ENCODE data around the gene LIN28B.
"Not testable (repeated sequence)": the region's sequence is repeated elsewhere in the genome, so short reads cannot be mapped to it uniquely, and the experiment has no call there.

The LIN28B gene

DNA sequence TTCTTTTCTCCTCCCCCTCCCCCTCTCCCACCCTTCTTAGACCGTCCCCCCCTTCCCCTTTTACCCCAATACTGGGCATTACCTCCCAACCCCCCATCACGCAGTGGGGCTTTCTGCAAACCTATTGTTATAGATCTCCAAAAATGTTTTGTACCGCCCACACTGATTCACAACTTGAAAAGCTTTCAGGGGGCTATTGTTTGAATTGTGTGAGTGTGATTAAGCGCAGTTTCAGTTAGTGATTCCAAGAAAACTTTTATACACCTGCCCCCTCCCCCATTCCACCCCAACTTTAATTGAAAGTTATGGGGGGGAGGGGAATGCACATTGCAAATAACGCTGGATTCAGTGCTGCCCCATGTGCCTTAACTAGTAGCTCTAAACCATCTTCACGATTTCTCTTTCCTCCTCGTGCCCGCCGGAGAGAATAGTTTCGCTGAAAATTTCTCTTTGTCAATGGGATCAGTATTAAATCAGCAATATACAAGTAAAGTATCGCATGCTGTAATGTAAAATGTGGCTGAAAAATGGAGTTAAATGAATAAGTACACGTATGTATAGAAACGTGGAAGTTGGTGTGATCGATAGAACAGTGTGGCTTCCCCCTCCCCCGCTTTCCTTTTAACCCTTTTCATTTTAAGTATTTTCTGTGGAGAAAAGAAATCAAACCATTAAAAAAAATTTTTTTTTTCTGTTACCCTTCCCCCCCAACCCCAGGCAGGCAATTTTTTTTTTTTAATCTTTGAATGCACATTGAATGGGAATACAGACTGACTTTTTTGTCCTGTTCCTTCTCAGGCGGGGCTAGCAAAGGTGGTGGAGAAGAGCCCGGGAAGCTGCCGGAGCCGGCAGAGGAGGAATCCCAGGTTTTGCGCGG, 632 bp downstream of the LIN28B start:
- DNase-seq (ENCODE audit: low spot score) = no peak

DNA sequence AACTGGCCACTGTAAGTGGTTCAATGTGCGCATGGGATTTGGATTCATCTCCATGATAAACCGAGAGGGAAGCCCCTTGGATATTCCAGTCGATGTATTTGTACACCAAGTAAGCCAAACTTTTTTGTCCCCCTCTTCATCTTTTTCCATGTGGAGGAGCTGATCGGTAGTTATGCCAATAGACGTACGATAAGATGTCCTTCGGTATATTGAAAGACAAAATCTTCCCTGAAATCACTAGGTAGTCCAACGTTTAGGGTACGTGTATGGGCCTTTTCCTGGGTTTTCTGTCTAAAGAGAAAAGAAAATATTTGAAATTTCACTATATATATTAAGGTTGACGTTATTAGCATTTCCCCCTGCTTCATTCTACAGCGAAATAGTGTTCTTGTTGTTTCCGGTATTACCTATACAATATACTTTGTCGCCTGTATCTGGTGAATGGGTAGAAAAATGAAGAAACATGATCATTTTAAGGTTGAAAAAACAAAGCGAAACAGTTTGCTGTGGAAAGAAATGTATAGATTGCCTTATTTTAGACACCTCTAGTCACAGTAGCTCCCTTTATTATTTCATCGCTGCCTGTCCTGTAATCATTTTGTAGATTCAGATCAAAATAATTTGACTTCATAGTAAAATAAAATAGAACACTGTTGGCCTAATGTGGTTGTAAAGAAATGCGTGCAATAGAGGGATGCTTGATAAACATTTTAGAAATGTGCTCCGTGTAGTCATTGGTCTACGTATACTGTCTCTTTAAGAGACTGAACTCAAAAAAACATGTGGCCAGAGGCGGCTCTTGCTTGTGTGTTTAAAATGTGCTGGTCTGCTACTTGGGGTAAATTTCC, 1.5 kb downstream of the LIN28B start:
- DNase-seq (ENCODE audit: low spot score) = no peak

DNA sequence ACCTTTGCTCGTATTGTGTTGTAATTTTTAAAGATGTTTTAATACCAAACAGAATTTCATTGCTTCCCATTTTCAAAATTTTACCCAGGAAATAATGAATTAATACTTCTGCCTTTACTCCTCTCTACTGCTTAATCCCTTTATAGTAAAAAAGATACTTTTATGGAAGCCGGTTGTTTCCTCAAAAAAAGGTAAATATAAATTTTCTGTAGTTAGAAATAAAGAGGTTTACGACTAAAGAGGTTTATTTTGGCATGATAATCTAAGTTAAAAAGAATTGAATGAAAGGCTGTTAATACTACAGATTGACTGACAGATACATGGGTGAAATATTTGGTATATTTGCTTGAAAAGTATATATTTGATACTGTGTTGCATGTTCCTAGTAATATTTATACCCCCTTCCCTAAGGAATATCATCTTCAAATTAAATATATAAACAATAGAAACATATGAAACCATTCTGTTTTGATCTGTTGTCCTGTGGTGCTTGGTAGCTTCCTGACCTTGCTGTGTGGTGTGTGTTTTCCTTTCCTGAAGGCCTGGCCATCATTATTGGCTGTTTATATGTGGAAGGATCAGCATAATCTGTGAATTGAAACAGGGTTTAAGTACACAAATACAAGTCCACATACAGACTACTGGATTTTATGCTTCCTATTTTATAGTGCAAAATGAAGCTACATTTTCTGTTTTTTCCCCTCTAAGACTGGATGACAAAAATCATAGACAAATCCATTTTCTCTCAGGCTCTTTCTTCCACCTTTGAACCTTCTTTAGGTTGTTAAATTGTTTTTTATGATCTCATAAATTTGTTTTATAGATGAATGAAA, 2.3 kb downstream of the LIN28B start:
- no peak for DNase-seq (ENCODE audit: low spot score)

DNA sequence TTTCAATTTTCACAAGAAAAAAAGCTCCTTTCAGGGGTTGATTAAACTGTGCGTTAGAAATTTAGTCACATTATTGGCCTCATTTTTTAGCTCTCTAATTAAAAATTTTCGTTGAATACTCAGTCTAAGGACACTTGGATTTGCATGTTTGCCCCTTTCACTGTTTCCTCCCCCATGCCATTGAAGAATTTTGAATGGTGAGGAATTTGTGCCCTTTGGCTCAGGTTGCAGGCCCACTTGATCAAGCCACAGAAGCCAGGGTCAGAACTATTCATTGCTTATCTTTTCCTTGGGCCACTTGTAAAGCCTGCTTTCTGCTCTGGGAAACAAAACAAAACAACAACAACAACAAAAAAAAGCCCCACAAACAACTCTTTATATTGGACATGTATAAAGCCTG, 12.2 kb downstream of the LIN28B start:
- no peak for DNase-seq (ENCODE audit: low spot score)

DNA sequence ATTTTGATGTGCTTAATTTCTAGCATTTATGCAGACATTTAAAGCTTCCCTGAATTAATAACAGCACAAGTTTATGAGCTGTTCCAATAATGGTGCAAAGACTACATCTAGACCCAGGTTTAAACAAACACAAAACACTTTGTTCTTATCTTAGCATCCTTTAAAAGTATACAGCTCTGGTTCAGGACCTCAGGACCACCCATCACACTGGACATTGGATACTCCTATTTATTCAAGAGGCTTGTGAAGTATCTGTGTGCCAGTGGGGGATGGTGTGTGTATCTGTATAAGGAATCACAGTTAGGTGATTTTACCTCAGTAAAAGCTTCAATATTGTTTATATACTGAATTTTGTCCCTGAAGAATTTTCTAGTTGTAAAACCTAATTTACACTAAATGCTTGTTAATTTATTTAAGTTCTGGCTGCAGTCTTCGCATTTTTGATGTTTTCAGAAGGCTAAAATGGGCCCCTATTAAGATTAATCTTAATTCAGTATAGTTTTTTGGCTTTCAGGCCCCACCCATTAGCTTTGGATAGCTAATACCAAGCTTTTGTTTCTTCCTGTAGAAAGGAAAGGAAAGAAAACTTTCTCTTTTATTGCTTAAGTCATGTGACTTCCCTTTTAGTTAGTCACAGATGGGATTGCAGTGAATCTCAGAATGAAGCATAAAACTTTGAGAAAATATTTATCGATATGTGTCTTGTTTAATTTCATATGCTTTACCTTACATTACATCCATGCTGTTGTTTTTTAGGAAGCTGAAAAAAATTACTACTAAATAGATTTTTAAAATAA, 13.1 kb downstream of the LIN28B start:
- DNase-seq (ENCODE audit: low spot score) = no peak

DNA sequence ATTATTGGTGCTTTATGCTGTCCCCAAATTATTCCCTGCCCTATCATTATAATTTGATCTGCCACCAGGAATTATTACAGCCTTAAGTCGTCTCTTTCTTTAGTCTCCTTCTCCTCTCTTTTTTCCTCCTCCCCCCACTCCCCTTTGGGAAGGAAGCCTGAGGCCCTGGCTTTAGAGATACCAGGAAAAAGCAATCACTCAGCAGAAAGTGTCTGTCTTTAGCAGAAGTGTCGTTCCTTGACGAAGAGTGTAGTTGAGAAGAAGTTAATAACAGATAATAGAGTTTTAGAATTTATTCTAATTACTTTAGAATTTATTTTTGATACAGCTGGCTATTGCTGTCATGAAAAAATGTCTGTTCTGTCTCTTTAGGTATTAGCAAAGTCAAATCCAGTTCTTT, 16.5 kb downstream of the LIN28B start:
- no peak for DNase-seq (ENCODE audit: low spot score)

DNA sequence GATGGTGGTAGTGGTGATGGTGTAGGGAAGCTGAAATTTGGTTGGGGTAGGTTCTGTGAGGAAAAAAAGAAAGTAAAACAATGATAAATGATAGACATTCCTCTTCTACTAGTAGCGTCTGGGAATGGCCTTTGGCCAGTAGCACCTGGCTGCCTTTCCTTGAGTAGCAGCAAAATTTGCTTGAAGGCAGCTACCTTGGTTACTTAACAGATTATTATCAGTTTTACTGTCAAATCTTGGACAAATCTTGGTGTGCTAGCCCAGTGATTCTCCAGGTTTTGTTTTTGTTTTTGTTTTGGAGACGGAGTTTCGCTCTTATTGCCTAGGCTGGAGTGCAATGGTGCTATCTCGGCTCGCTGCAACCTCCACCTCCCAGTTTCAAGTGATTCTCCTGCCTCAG, 26.4 kb downstream of the LIN28B start:
- DNase-seq (ENCODE audit: low spot score) = no peak

DNA sequence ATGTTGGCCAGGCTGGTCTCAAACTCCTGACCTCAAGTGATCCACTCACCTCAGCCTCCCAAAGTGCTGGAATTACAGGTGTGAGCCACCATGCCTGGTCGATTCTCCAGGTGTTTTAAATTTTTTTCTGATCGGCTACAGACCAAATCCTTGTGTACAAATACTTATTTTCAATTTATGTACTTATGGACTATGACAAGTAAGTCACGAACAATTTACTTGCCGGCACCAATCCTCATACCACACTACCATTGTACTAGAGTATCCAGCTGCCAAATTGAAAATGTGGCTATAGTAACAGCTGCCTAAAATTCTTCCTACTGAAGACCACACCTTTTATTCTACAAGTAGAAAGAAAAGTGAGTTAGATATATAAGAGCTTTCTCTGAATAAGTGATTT, 26.9 kb downstream of the LIN28B start:
- DNase-seq (ENCODE audit: low spot score) = no peak

DNA sequence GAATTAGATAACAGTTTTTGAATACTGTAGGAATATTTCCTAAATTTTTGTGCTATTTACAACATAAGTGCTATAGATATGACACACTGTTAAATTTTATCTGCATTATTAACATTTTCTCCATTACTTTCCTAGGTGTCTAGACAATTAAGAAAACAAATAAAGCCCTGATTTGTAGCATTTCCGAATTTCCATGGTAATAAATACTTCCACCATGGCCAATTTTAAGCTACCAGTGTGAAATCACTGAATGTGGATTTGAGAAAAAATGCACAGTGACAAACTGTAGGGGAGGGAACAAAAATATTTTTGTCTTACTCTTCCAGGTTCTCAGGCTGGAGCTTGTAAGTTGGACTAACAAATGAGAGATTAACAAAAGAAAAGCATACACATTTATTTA, 27.9 kb downstream of the LIN28B start:
- DNase-seq (ENCODE audit: low spot score) = no peak

DNA sequence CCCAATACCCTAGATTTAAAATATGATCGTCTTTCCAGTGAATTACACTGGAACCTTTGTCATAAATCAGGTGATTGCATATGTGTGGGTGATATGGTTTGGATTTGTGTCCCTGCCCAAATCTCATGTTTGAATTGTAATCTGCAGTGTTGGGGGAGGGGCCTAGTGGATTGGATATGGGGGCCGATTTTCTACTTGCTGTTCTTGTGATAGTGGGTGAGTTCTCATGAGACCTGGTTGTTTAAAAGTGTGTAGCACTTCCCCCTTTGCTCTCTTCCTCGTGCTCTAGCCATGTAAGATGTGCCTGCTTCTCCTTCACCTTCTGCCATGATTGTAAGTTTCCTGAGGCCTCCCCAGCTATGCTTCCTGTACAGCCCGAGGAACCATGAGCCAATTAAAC, 29.0 kb downstream of the LIN28B start:
- not testable (repeated sequence) for DNase-seq (ENCODE audit: low spot score)

DNA sequence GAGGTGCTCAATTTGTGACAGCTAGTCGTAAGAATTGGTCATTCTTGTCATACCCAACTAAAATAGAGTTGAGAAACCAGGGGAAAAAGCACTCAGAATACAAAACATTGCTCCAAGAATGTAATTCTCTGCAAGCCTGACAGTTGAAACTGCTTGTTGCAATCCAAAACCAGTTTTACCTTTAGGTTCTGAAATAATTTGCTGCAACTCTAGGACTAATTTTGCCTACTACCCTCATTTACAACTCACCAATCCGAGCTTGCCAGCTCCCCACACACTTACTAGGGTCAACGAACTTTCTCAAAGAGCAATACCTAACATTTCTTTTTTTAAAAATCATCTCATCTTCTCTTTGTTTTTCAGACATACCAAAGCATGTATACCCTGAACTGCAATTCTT, 29.7 kb downstream of the LIN28B start:
- no peak for DNase-seq (ENCODE audit: low spot score)

DNA sequence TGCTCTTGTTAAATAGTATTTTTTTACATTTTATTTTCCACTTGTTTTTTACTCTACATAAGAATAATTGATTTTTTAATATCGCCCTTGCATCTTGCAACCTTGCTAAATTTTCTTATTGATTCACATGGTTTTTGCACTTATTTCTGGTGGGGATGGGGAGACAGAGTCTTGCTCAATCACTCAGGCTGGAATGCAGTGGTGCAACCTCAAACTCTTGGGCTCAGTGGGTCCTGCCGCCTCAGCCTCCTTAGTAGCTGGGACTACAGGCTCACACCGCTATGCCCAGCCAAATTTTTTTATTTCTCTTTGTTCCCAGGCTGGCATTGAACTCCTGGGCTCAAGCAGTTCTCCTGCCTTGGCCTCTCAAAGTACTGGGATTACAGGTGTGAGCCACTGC, 30.3 kb downstream of the LIN28B start:
- DNase-seq (ENCODE audit: low spot score) = no peak

DNA sequence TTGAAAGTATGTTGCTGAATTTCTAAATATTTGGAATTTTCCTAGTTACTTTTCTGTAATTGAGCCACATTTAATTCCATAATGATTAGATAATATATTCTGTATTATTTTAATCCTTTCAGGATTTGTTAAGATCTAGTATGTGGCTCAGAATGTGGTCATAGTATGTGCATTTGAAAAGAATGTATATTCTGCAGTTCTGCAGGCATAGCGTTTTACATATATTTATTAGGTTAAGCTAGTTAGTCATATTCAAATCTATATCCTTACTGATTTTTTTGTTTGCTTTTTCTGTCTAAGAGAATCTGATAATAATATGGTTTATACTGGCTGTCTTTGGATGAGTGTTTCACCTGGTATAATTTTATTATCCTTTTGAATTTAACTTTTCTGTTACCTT, 33.2 kb downstream of the LIN28B start:
- DNase-seq (ENCODE audit: low spot score) = no peak

DNA sequence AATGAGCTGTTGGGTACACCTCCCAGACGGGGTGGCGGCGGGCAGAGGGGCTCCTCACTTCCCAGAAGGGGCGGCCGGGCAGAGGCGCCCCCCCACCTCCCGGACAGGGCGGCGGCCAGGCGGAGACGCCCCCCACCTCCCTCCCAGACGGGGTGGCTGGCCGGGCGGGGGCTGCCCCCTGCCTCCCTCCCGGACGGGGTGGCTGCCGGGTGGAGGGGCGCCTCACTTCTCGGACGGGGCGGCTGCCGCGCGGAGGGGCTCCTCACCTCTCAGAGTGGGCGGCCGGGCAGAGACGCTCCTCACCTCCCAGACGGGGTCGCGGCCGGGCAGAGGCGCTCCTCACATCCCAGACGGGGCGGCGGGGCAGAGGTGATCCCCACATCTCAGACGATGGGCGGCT, 34.2 kb downstream of the LIN28B start:
- not testable (repeated sequence) for DNase-seq (ENCODE audit: low spot score)

DNA sequence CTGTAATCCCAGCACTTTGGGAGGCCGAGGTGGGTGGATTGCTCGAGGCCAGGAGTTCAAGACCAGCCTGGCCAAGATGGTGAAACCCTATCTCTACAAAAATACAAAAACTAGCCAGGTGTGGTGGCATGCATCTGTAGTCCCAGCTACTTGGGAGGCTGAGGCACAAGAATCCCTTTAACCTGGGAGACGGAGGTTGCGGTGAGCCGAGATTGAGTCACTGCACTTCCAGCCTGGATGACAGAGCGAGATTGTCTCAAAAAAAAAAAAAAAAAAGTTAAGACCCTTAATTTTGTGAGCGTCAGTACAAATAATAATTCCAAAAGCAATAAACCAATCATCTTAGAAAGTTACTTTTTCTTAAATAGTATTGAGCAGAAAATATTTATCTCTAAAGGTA, 36.7 kb downstream of the LIN28B start:
- not testable (repeated sequence) for DNase-seq (ENCODE audit: low spot score)

DNA sequence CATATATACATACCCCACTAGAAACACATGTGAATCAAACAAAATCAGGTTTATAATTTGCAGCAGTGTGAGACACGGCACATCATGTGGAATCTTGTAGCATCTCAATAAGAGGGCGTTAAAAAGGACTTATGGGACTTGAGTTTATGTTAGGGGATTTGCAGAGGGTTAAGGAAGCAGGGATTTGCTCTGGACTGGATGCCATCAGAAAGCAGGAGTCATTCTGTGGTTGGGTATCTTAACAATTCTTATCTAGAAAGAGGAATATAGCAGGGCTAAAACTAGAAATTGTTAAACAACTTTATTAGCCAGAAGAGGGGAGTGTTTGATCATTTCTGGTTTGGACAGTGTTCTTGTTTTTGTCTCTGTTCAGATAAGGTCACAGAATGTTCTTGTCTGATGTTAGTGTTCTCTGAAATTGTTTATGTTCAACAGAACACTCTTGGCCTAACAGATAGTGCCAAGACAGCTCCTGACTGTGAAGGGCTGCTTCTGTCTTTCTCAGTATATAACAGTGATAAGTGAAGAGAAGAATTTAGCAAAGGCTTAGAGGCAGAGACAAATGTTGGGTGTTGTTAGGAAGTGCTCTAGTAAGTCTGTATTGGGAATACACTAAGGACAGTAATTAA, 39.2 kb downstream of the LIN28B start:
- no peak for DNase-seq (ENCODE audit: low spot score)

DNA sequence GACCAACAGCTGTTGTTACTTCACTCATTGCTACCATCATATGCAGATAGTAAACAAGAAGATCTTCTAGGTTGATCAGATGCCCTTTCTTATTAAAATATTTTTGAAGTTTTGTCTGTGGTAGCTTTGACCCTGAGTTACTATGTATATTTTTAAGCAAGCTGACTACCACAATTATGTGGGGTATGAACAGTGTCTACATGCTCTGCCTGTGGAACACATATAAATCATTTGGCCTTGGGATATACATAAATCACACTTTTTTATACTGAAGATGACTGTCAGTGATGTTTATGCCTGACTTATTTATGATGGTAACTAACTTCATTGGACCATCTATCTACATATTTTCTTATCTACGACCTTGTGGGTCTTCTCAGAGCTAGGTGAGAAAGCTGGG, 44.2 kb downstream of the LIN28B start:
- DNase-seq (ENCODE audit: low spot score) = no peak

DNA sequence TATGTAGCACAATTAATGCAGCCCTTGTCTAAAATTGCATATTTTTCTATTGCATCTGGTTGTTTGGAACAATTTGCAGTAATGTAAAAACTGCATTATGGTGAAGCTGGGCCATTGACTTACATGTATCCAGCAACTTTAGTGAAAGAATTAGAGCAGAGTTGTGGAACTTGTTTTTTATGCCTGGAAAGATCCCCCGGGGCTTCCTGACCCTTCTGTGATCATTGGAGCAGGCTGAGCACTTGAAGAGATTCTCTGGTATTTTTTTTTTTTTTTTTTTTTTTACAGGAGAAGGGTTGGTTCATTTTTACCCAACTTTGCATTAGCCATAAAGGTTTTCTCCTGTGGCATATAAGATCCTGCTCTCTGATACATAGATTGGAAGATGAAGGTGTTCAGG, 45.0 kb downstream of the LIN28B start:
- no peak for DNase-seq (ENCODE audit: low spot score)

DNA sequence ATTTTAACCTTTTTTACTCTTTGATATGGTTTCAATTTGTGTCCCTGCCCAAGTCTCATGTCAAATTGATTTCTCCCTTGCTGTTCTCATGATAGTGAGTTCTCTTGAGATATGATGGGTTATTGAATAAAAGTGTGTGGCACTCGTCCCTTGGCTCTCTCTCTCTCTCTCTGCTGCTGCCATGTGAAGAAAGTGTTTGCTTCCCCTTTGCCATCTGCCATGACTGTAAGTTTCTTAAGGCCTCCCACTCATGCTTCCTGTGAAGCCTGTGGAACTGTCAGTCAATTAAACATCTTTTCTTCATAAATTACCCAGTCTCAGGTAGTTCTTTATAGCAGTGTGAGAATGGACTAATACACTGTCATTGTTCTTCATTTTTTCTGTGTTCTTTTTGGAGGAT, 48.5 kb downstream of the LIN28B start:
- no peak for DNase-seq (ENCODE audit: low spot score)

DNA sequence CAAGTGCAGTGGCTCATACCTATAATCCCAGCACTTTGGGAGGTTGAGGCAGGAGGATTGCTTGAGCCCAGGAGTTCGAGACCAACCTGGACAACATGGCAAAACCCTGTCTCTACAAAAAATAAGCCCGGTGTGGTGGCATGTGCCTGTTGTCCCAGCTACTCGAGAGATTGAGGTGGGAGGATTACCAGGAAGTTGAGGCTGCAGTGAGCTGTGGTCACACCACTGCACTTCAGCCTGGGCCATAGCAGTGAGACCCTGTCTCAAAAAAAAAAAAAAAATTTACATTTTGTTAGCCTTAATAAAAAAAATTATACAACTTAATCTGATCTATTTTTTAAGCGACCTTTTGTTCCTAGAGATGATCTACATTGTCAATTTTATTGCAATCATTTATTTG, 56.6 kb downstream of the LIN28B start:
- DNase-seq (ENCODE audit: low spot score) = not testable (repeated sequence)

DNA sequence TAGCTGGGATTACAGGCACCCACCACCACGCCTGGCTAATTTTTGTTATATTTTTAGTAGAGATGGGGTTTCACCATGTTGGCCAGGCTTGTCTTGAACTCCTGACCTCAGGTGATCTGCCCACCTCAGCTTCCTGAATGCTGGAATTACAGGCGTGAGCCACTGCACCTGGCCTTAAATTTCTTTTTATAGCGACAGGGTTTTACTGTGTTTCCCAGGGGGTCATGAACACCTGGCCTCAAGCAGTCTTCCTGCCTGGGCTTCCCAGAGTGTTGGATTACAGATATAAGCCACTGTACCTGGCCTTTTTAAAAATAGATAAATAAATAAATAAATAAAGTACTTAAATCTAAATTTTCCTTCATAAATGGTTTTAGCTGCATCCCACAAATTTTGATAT, 57.5 kb downstream of the LIN28B start:
- DNase-seq (ENCODE audit: low spot score) = no peak

Data from HuH-7.5 (cell line).